K562 (cell line): Measurements from ENCODE around the gene THAP9. TPM values are rescaled to one million over a fixed set of nuclear protein-coding genes. Genes with fewer than 3 reads are reported as not detected.
A peak's percentile ranks its signal among the peaks of the same experiment; 100 is the strongest.

Experiments used
- E2F4 ChIP-seq: sonication (generic); formaldehyde crosslinking; IDR thresholded peaks from 2 replicates; pipeline ENCODE4 v1.8.0; 2022; ENCODE audit warnings: mild to moderate bottlenecking, low read depth, missing genetic modification reagents
- GABPB1 ChIP-seq: sonication (generic); formaldehyde crosslinking; IDR thresholded peaks from 2 replicates; pipeline ENCODE4 v1.8.0; 2022; ENCODE audit warnings: mild to moderate bottlenecking, missing genetic modification reagents
- ILF3 ChIP-seq: fragments of 450-650 bp; IDR thresholded peaks from 2 replicates; pipeline ENCODE4 v1.6.1; 2018; ENCODE audit warnings: antibody characterized with exemption, mild to moderate bottlenecking, moderate library complexity, borderline replicate concordance
- KAT7 ChIP-seq: sonication (generic); formaldehyde crosslinking; IDR thresholded peaks from 2 replicates; pipeline ENCODE4 v1.8.0; 2022; ENCODE audit warnings: missing genetic modification reagents, mild to moderate bottlenecking, borderline replicate concordance
- PHB2 ChIP-seq: fragments of 450-650 bp; IDR thresholded peaks from 2 replicates; pipeline ENCODE4 v1.6.1; 2017; ENCODE audit warnings: low read depth
- POLR3A ChIP-seq: IDR thresholded peaks from 2 replicates; pipeline ENCODE4 v1.6.1; 2011; ENCODE audit warnings: borderline replicate concordance, mild to moderate bottlenecking, moderate library complexity; ENCODE audit not compliant: insufficient read length, insufficient read depth; ENCODE audit errors: extremely low read depth
- PRPF4 ChIP-seq: fragments of 200-400 bp; formaldehyde crosslinking; IDR thresholded peaks from one replicate; pipeline ENCODE4 v1.6.1; 2017; ENCODE audit warnings: low read length, low read depth, mild to moderate bottlenecking; ENCODE audit not compliant: insufficient read depth, poor library complexity, severe bottlenecking
- PTTG1 ChIP-seq: fragments of 450-650 bp; IDR thresholded peaks from 2 replicates; pipeline ENCODE4 v1.6.1; 2016; ENCODE audit warnings: low read depth, mild to moderate bottlenecking, missing genetic modification characterization, missing compliant biosample characterization
- PYGO2 ChIP-seq: fragments of 450-650 bp; IDR thresholded peaks from 2 replicates; pipeline ENCODE4 v1.6.1; 2016; ENCODE audit warnings: mild to moderate bottlenecking, missing genetic modification characterization, moderate library complexity, missing compliant biosample characterization
- RBM15 ChIP-seq: fragments of 200-400 bp; formaldehyde crosslinking; IDR thresholded peaks from 2 replicates; pipeline ENCODE4 v1.6.1; 2018; ENCODE audit warnings: mild to moderate bottlenecking, low read length, moderate library complexity; ENCODE audit not compliant: insufficient read depth
- RNF219 ChIP-seq: fragments of 250-450 bp; sonication (Bioruptor Pico); IDR thresholded peaks from 2 replicates; pipeline ENCODE4 v1.5.0; 2022; ENCODE audit warnings: mild to moderate bottlenecking
- RUNX1 ChIP-seq: sonication (generic); IDR thresholded peaks from 2 replicates; pipeline ENCODE4 v1.6.1; 2016; ENCODE audit warnings: antibody characterized with exemption, low read depth
- ZBTB33 ChIP-seq: sonication (generic); formaldehyde crosslinking; IDR thresholded peaks from 2 replicates; pipeline ENCODE4 v1.8.1; 2023; ENCODE audit warnings: mild to moderate bottlenecking, missing genetic modification reagents
- ZNF224 ChIP-seq: sonication (generic); formaldehyde crosslinking; IDR thresholded peaks from 2 replicates; pipeline ENCODE4 v1.8.0; 2022; ENCODE audit warnings: mild to moderate bottlenecking, missing genetic modification reagents
- ZNF232 ChIP-seq: sonication (generic); formaldehyde crosslinking; IDR thresholded peaks from 2 replicates; pipeline ENCODE4 v1.8.0; 2022; ENCODE audit warnings: mild to moderate bottlenecking, missing genetic modification reagents
- ZNF239 ChIP-seq: fragments of 250-450 bp; sonication (Bioruptor Pico); IDR thresholded peaks from 2 replicates; pipeline ENCODE4 v1.4.0; 2020; ENCODE audit warnings: mild to moderate bottlenecking
- ZNF592 ChIP-seq: fragments of 450-650 bp; IDR thresholded peaks from 2 replicates; pipeline ENCODE4 v1.6.1; 2017; ENCODE audit warnings: antibody characterized with exemption, mild to moderate bottlenecking
- polyA plus RNA-seq, 8 experiments: library from polyadenylated mRNA; depleted of rRNA in 4 of 8; stranded (reverse) in 5 of 8; unstranded in 3 of 8; fragments of >200 nt; fragmentation: Nextera tagmentation in 2 of 8; fragmentation: Illumina TruSeq in 1 of 8; extraction: Ambion mirVana in 2 of 8; extraction: Trizol in 1 of 8; gene quantifications; 2 replicates each; pipeline versions ENCODE4 v1.2.1 to v1.2.3, GENCODE V29; 2011 to 2014; ENCODE audit warnings: inconsistent platforms in 1 of 8, missing spikeins in 1 of 8
- total RNA-seq, 7 experiments: library from RNA; depleted of rRNA in 6 of 7; stranded (reverse); fragments of >200 nt in 6 of 7; fragmentation: Illumina TruSeq in 2 of 7; extraction: Trizol in 2 of 7; gene quantifications; 2 replicates each; pipeline versions ENCODE4 v1.2.1 to v1.2.3, GENCODE V29; 2011 to 2021; ENCODE audit warnings: low replicate concordance in 1 of 7

The THAP9 gene
- total and polyA plus RNA-seq, 9 of the 15 experiments (the other 6 are each of a cell fraction or from before 2014, with no cell fraction given) = 3.4 to 7.0 (median 5.4) TPM

GRCh38 chr4:82890901-82891706, 9.4 kb upstream of the THAP9 start, which contains the start of gene SEC31A (continued):
- TF ChIP-seq ZNF592 = no peak
- no peak for TF ChIP-seq PHB2
- no peak for TF ChIP-seq POLR3A
- TF ChIP-seq ZNF239 (CRISPR knock-in tag) = no peak
- TF ChIP-seq ZBTB33 = peak; percentile 41; the same call in 1 of the 2 replicates
- TF ChIP-seq RBM15 = no peak
- TF ChIP-seq ZNF224 (CRISPR knock-in tag) = no peak
- TF ChIP-seq PYGO2 = no peak
- TF ChIP-seq GABPB1 (CRISPR knock-in tag) = peak; percentile 97
- TF ChIP-seq E2F4 (CRISPR knock-in tag) = no peak; the same call in none of the 2 replicates
- TF ChIP-seq ILF3 = peak; percentile 79; the same call in 1 of the 2 replicates
- TF ChIP-seq PRPF4 = no peak
- TF ChIP-seq RNF219 (CRISPR knock-in tag) = no peak
- TF ChIP-seq ZNF232 = no peak
- TF ChIP-seq PTTG1 (tag) = no peak
- TF ChIP-seq KAT7 = peak; percentile 83; the same call in 1 of the 2 replicates
- no peak for TF ChIP-seq RUNX1
